K562 (cell line): ENCODE results near the gene TRIM40. TPM values are rescaled to one million over a fixed set of nuclear protein-coding genes. Genes with fewer than 3 reads are reported as not detected.

Experiments used
- ATAC-seq: fragments of 200-7000 bp; cut with Tn5 transposase; 3 replicates; pipeline ENCODE4 v1.9.1; 2020; ENCODE audit warnings: moderate library complexity
- BruUV-seq: library from RNA; stranded (reverse); fragments of 400-500 nt; replicated peaks from 2 replicates; lab custom pipeline; 2021; lab: Mats Ljungman, UMichigan
- CTCF ChIA-PET: fragments of 300-600 bp; formaldehyde crosslinking; extraction: SDS; loops from one replicate; lab custom pipeline; 2021; ENCODE audit warnings: low intra/inter-chr PET ratio; lab: Yijun Ruan, JAX
- POLR2A ChIA-PET: fragments of 300-600, 350-650 bp; sonication (Branson Sonifier 250); formaldehyde crosslinking; extraction: SDS; loops from one replicate; lab custom pipeline; 2021; ENCODE audit warnings: antibody characterized with exemption, inconsistent platforms; lab: Yijun Ruan, JAX
- DNase-seq, 4 experiments: peaks; one replicate each; pipeline versions ENCODE4 v3.0.0 to v3.0.0-alpha.2; 2011 to 2018; ENCODE audit warnings: low spot score in 3 of 4, mixed read lengths in 3 of 4; ENCODE audit errors: extremely low read depth in 1 of 4
- FAIRE-seq: peaks from 2 replicates; lab custom pipeline; 2011; peaks lifted over from hg19 to GRCh38; lab: Jason Lieb, UNC
- H2AFZ ChIP-seq: 2 replicates; pipeline ENCODE4 v1.6.0; 2011; ENCODE audit warnings: low read depth, low read length, control low read depth, inconsistent platforms
- H3K27ac ChIP-seq: fragments of 200-600 bp; 3 replicates; pipeline ENCODE4 v1.8.0; 2011; ENCODE audit warnings: low read depth, mild to moderate bottlenecking, control low read depth, inconsistent platforms, low read length, moderate library complexity, mixed read lengths; ENCODE audit errors: extremely low read depth
- H3K27me3 ChIP-seq, 2 experiments: fragments of 300-600 bp in 1 of 2; 2 replicates in 1 of 2; 3 replicates in 1 of 2; pipeline versions ENCODE4 v1.6.0 to v1.8.0; 2011; ENCODE audit warnings: inconsistent platforms in 2 of 2, low read length in 2 of 2, mild to moderate bottlenecking in 1 of 2, mixed read lengths in 1 of 2, moderate library complexity in 1 of 2; ENCODE audit not compliant: control insufficient read depth in 2 of 2, insufficient read depth in 2 of 2
- H3K36me3 ChIP-seq: fragments of 300-600 bp; 3 replicates; pipeline ENCODE4 v1.8.0; 2011; ENCODE audit warnings: mild to moderate bottlenecking, low read length, inconsistent platforms; ENCODE audit not compliant: control insufficient read depth, insufficient read depth
- H3K4me1 ChIP-seq, 2 experiments: fragments of 200-600 bp in 1 of 2; replicated peaks in 1 of 2; 2 replicates in 1 of 2; 3 replicates in 1 of 2; pipeline versions ENCODE4 v1.5.1 to v1.8.0; 2011; ENCODE audit warnings: inconsistent platforms in 2 of 2, low read length in 2 of 2, mild to moderate bottlenecking in 1 of 2, mixed read lengths in 1 of 2, moderate library complexity in 1 of 2; ENCODE audit not compliant: control insufficient read depth in 2 of 2, insufficient read depth in 2 of 2
- H3K4me2 ChIP-seq: 2 replicates; pipeline ENCODE4 v1.6.1; 2011; ENCODE audit warnings: low read length, control low read depth, inconsistent platforms, mixed read lengths; ENCODE audit not compliant: insufficient read depth
- H3K4me3 ChIP-seq: fragments of 200-600 bp; sonication (generic), shearing (Covaris generic); 2 replicates; pipeline ENCODE4 v1.5.1; 2016; ENCODE audit warnings: control low read depth, inconsistent platforms
- H3K79me2 ChIP-seq: fragments of 200-600 bp; 3 replicates; pipeline ENCODE4 v1.8.0; 2011; ENCODE audit warnings: low read length, inconsistent platforms; ENCODE audit not compliant: control insufficient read depth, insufficient read depth
- H3K9ac ChIP-seq, 2 experiments: 2 replicates each; pipeline versions ENCODE4 v1.6.0 to v1.6.1; 2011; ENCODE audit warnings: low read depth in 2 of 2, low read length in 2 of 2, control low read depth in 1 of 2, inconsistent platforms in 1 of 2, mild to moderate bottlenecking in 1 of 2, mixed read lengths in 1 of 2; ENCODE audit not compliant: insufficient read depth in 1 of 2
- H3K9me1 ChIP-seq: one replicate; pipeline ENCODE4 v1.6.0; 2011; ENCODE audit warnings: inconsistent platforms, mild to moderate bottlenecking, low read length, moderate library complexity; ENCODE audit not compliant: control insufficient read depth, insufficient read depth
- H3K9me3 ChIP-seq: replicated peaks from 2 replicates; pipeline ENCODE4 v1.5.1; 2011; ENCODE audit warnings: low read depth, low read length, inconsistent platforms; ENCODE audit not compliant: control insufficient read depth, insufficient read depth
- H4K20me1 ChIP-seq: replicated peaks from 2 replicates; pipeline ENCODE4 v1.6.1; 2011; ENCODE audit warnings: low read length, inconsistent platforms, mixed read lengths; ENCODE audit not compliant: control insufficient read depth, insufficient read depth
- ARID4B ChIP-seq: sonication (generic); formaldehyde crosslinking; IDR thresholded peaks from 2 replicates; pipeline ENCODE4 v1.8.0; 2022; ENCODE audit warnings: mild to moderate bottlenecking, missing genetic modification reagents
- ELF1 ChIP-seq: fragments of 200-800 bp; sonication (Bioruptor generic); IDR thresholded peaks from 2 replicates; pipeline ENCODE4 v1.6.1; 2016; ENCODE audit warnings: missing genetic modification characterization, missing compliant biosample characterization
- ETV1 ChIP-seq: fragments of 450-650 bp; conservative IDR thresholded peaks from 2 replicates; pipeline ENCODE4 v1.6.1; 2016; ENCODE audit warnings: missing genetic modification characterization, control low read depth, low read depth, missing compliant biosample characterization
- GABPA ChIP-seq: fragments of 200-800 bp; sonication (Bioruptor generic); conservative IDR thresholded peaks from 2 replicates; pipeline ENCODE4 v1.6.1; 2016; ENCODE audit warnings: low read depth, missing genetic modification characterization, missing compliant biosample characterization
- KAT7 ChIP-seq: sonication (generic); formaldehyde crosslinking; IDR thresholded peaks from 2 replicates; pipeline ENCODE4 v1.8.0; 2022; ENCODE audit warnings: missing genetic modification reagents, mild to moderate bottlenecking, borderline replicate concordance
- LEF1 ChIP-seq: fragments of 450-650 bp; IDR thresholded peaks from 2 replicates; pipeline ENCODE4 v1.6.1; 2016; ENCODE audit warnings: mild to moderate bottlenecking
- MAX ChIP-seq: sonication (generic); formaldehyde crosslinking; IDR thresholded peaks from 2 replicates; pipeline ENCODE4 v1.9.0; 2022; ENCODE audit warnings: mild to moderate bottlenecking, missing genetic modification reagents
- NRF1 ChIP-seq, 2 experiments: fragments of 450-650 bp; IDR thresholded peaks in 1 of 2; conservative IDR thresholded peaks in 1 of 2; 2 replicates each; pipeline ENCODE4 v1.6.1; 2014; ENCODE audit warnings: mild to moderate bottlenecking in 2 of 2
- PHF20 ChIP-seq: fragments of 450-650 bp; IDR thresholded peaks from 2 replicates; pipeline ENCODE4 v1.6.1; 2018; ENCODE audit not compliant: partially characterized antibody
- PHTF2 ChIP-seq: fragments of 250-450 bp; sonication (Bioruptor Pico); IDR thresholded peaks from 2 replicates; pipeline ENCODE4 v1.5.0; 2021; ENCODE audit warnings: mild to moderate bottlenecking
- POLR2AphosphoS5 ChIP-seq: IDR thresholded peaks from 2 replicates; pipeline ENCODE4 v1.6.1; 2011; ENCODE audit warnings: mild to moderate bottlenecking, low read depth, low read length, moderate library complexity; ENCODE audit not compliant: control insufficient read depth, insufficient read depth
- PPARD ChIP-seq: fragments of 250-450 bp; sonication (Bioruptor Pico); IDR thresholded peaks from 2 replicates; pipeline ENCODE4 v1.8.0; 2022; ENCODE audit warnings: inconsistent platforms, mild to moderate bottlenecking, moderate library complexity
- TCF3 ChIP-seq: sonication (generic); formaldehyde crosslinking; IDR thresholded peaks from 2 replicates; pipeline ENCODE4 v1.4.0; 2020; ENCODE audit warnings: mild to moderate bottlenecking, missing genetic modification reagents
- ZNF184 ChIP-seq: sonication (generic); formaldehyde crosslinking; IDR thresholded peaks from 2 replicates; pipeline ENCODE4 v1.5.0; 2020; ENCODE audit warnings: missing genetic modification reagents
- ZNF79 ChIP-seq: fragments of 250-450 bp; sonication (Bioruptor Pico); IDR thresholded peaks from 2 replicates; pipeline ENCODE4 v1.4.0; 2020; ENCODE audit warnings: low read depth, mild to moderate bottlenecking, moderate library complexity
- WGBS: fragments of 100-300 bp; shearing (Covaris generic); methylation state at CpG from one replicate; pipeline ENCODE4 v1.1.6; 2016; ENCODE audit warnings: low coverage, mixed read lengths; ENCODE audit not compliant: insufficient coverage; ENCODE audit errors: missing lambda C conversion rate; 5-methylcytosine and 5-hydroxymethylcytosine counted together
- in situ Hi-C: fragments of 300-500 bp; cut with MboI; formaldehyde crosslinking; loops from 4 replicates; pipeline ENCODE4 v1.15.0; 2018; ENCODE audit warnings: inconsistent platforms, mixed read lengths
- intact Hi-C: fragments of 100-400 bp; cut with micrococcal nuclease; formaldehyde crosslinking; loops from 2 replicates; pipeline ENCODE4 v1.14.2; 2022
- polyA plus RNA-seq, 8 experiments: library from polyadenylated mRNA; depleted of rRNA in 4 of 8; stranded (reverse) in 5 of 8; unstranded in 3 of 8; fragments of >200 nt; fragmentation: Nextera tagmentation in 2 of 8; fragmentation: Illumina TruSeq in 1 of 8; extraction: Ambion mirVana in 2 of 8; extraction: Trizol in 1 of 8; gene quantifications; 2 replicates each; pipeline versions ENCODE4 v1.2.1 to v1.2.3, GENCODE V29; 2011 to 2014; ENCODE audit warnings: inconsistent platforms in 1 of 8, missing spikeins in 1 of 8
- total RNA-seq, 7 experiments: library from RNA; depleted of rRNA in 6 of 7; stranded (reverse); fragments of >200 nt in 6 of 7; fragmentation: Illumina TruSeq in 2 of 7; extraction: Trizol in 2 of 7; gene quantifications; 2 replicates each; pipeline versions ENCODE4 v1.2.1 to v1.2.3, GENCODE V29; 2011 to 2021; ENCODE audit warnings: low replicate concordance in 1 of 7

Gene TRIM40
- total and polyA plus RNA-seq, 9 of the 15 experiments (the other 6 are each of a cell fraction or from before 2014, with no cell fraction given) = 0.04 to 0.08 TPM; not detected in 7

- BruUV-seq = no TSS peak
- Histone ChIP-seq H3K9me3 (no peaks in the 10 kb centered on the region), H3K27ac (no peak overlapping the region), H3K4me2 (no peak overlapping the region), H3K9ac (no peak overlapping the region), H3K36me3 (no peaks in the 10 kb centered on the region), H2AFZ (no peak overlapping the region), H4K20me1 (no peaks in the 10 kb centered on the region), H3K9me1 (no peaks in the 10 kb centered on the region), H3K79me2 (no peaks in the 10 kb centered on the region), H3K27me3 (peaks cover 9 to 51% of the 10 kb centered on the region in 2 experiments; a peak in 3 of 5 replicates), H3K4me3 (no peak overlapping the region), H3K4me1 (no peaks in the 10 kb centered on the region)
- intact Hi-C loops (no loop called here), in situ Hi-C loops (no loop called here)
- ChIA-PET CTCF (no interaction called here), POLR2A (no interaction called here)
- 15% methylated on average over 16 of the region's 20 CpGs for WGBS
- no peak for FAIRE-seq
- DNase-seq = no peak
- TF ChIP-seq TCF3 (CRISPR knock-in tag) (no peak), ELF1 (tag) (no peak), LEF1 (no peak), ARID4B (no peak), ZNF184 (CRISPR knock-in tag) (no peak), GABPA (no peak), KAT7 (CRISPR knock-in tag) (no peak), PHF20 (no peak), ETV1 (tag) (no peak), NRF1 (conservative IDR thresholded peaks at IDR 0.05 in 1 of 2, IDR thresholded peaks at IDR 0.05 in 1 of 2) (no peak), POLR2AphosphoS5 (no peak), MAX (no peak), PPARD (no peak), PHTF2 (no peak), ZNF79 (CRISPR knock-in tag) (no peak)
- no peak for ATAC-seq
These were observed 50.0 kb downstream of the TRIM40 start for GRCh38 chr6:30185846-30186484.
